Adipocyte (in vitro differentiated cells): Measurements from ENCODE around the gene PSD.
"Not testable (repeated sequence)": the region's sequence is repeated elsewhere in the genome, so short reads cannot be mapped to it uniquely, and the experiment has no call there.

Source experiments
- DNase-seq: peaks from one replicate; pipeline ENCODE4 v3.0.0-alpha.2; 2015; ENCODE audit warnings: low read depth
- H3K27me3 ChIP-seq: replicated peaks from 2 replicates; pipeline ENCODE4 v1.7.0; 2013; ENCODE audit warnings: mild to moderate bottlenecking, low read length, moderate library complexity; ENCODE audit not compliant: control insufficient read depth, insufficient read depth
- H3K36me3 ChIP-seq: 2 replicates; pipeline ENCODE4 v1.7.0; 2013; ENCODE audit warnings: low read length, mild to moderate bottlenecking, moderate library complexity; ENCODE audit not compliant: control insufficient read depth, insufficient read depth, severe bottlenecking
- H3K4me1 ChIP-seq: 2 replicates; pipeline ENCODE4 v1.7.0; 2013; ENCODE audit warnings: mild to moderate bottlenecking, low read length, moderate library complexity; ENCODE audit not compliant: control insufficient read depth, insufficient read depth
- H3K4me3 ChIP-seq: 2 replicates; pipeline ENCODE4 v1.7.0; 2013; ENCODE audit warnings: mild to moderate bottlenecking, low read length, moderate library complexity
- H3K9ac ChIP-seq: 2 replicates; pipeline ENCODE4 v1.7.0; 2013; ENCODE audit warnings: mild to moderate bottlenecking, low read length, moderate library complexity
- H3K9me3 ChIP-seq: 2 replicates; pipeline ENCODE4 v1.7.0; 2013; ENCODE audit warnings: mild to moderate bottlenecking, low read length, moderate library complexity; ENCODE audit not compliant: control insufficient read depth

Gene PSD

DNA sequence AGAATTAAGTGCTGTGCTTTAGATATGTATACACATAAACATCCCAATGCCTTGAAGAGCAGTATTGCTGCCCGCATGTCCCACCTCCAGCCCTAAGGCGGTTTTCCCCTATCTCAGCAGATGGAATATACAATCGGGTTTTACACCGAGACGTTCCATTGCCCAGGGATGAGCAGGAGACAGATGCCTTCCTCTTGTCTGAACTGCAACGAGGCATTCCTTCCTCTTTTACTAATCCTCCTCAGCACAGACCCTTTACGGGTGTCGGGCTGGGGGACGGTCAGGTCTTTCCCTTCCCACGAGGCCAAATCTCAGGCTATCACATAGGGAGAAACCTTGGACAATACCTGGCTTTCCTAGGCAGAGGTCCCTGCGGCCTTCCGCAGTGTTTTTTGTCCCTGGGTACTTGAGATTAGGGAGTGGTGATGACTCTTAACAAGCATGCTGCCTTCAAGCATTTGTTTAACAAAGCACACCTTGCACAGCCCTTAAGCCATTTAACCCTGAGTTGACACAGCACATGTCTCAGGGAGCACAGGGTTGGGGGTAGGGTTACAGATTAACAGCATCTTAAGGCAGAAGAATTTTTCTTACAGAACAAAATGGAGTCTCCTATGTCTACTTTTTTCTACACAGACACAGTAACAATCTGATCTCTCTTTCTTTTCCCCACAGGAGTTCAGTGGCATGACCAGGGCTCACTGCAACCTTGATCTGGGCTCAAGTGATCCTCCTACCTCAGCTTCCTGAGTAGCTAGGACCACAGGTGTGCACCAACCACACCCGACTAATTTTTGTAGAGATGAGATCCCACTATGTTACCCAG lies 36.3 kb upstream of the PSD start:
- H3K9ac ChIP-seq, H3K9me3 ChIP-seq, H3K27me3 ChIP-seq, H3K36me3 ChIP-seq, H3K4me3 ChIP-seq, DNase-seq: not testable (repeated sequence)
- H3K4me1 ChIP-seq, result peaks cover 32% of the 10 kb centered on the region

DNA sequence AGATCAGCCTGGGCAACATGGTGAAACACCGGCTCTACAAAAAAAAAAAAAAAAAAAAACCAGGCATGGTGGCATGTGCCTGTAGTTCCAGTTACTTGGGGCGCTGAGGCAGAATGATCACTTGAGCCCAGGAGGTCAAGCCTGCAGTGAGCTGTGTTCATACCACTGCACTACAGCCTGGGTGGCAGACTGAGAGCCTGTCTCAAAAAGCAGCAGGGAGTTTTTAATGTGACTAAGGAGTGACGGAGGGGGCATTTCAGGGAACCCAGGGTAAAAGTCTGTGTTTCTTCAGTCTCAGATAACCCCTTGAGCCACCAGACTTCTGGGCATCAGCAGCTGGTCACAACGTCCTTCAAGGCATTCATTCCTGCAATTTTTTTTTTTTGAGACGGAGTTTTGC lies 34.9 kb upstream of the PSD start:
- Histone ChIP-seq H3K4me1 (peaks cover 36% of the 10 kb centered on the region), H3K9me3 (no peaks in the 10 kb centered on the region), H3K9ac (no peak overlapping the region), H3K36me3 (no peaks in the 10 kb centered on the region), H3K4me3 (no peak overlapping the region), H3K27me3 (no peaks in the 10 kb centered on the region)
- DNase-seq, result no peak

DNA sequence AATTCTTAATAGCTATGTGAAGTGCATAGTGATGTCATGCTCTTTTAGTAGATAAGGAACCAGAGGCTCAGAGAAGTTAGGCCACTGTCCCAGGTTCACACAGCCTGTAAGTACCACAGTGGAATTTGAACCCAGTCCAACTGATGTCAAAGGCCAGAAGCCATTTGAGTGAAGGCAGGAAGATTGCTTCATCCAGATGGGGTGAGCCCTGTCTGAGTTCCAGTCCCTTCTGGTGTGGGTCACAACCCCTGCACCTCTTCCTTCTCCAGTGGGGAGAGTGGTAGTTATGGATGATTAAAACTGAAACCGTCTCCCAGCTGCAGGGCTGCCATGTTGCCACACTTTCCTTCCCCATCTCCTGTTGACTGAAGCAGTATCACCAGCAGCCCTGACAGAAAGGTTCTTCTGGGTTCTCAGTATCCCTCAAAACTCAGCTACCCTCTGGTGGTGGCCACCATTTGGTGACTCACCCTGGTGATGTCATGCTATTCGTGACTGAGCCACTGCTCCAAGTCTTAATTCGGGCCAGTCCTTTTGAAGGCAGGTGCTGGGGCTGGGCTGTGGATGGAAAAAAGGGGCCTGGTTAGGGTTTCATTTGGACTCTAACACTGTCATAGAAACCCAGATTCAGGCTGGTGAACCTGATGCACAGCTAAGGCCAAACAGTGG lies 34.2 kb upstream of the PSD start:
- H3K9ac ChIP-seq, result no peak overlapping the region
- H3K9me3 ChIP-seq, result no peaks in the 10 kb centered on the region
- peak overlapping the region; percentile 1 for H3K4me3 ChIP-seq
- no peaks in the 10 kb centered on the region for H3K36me3 ChIP-seq
- H3K4me1 ChIP-seq, result peaks cover 36% of the 10 kb centered on the region
- peak; percentile 74 for DNase-seq
- H3K27me3 ChIP-seq, result no peaks in the 10 kb centered on the region

DNA sequence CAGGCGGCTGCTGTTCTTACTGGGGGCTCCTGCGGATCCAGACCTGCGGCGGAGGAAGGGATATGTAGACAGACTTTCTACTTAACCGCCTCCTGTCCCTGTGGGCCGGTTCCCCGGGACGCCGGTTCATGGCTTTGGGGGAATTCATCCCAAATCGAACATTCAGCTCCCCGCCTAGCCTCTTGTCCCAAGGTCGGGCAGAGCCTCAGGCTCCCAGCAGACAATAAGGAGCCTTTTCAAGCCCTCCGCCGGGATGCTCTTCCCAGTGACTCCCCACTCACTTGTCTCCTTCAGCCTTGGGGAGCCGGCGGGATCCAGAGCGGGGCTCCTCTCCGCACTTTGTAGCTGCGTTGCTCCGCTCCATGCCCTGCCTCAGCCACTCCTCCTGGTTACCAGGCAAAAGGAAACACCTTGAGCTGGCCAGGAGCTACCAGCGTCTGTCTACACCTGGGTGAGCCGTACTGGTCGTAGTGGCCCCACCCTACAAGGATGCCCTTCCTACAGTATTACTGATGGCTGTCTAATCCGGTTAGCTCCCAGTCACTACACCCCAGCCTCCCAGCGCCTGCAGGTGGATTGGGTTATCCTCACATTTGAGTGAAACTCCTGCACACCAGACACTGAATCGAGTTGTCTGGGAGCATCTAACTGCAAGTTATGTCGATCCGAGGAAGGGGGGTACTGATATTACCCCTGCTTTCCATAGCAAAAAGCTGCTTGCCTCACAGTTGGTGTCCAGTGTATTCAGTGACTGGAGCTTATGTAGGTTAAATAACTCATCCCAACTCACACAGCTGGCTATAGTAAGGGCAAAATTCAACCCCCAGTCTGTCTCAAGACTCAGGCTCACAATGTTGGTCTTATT lies 32.8 kb upstream of the PSD start, which contains the start of gene C10orf95:
Gene C10orf95, minus strand, starts transcription at position 439 of the 865 bp plus-strand sequence. CDS start 450 bp downstream, outside the sequence.
- peak within 1 kb of the TSS; percentile 93 for H3K4me3 ChIP-seq
- H3K27me3 ChIP-seq, result no peaks in the 10 kb centered on the region
- H3K4me1 ChIP-seq, result peaks cover 34% of the 10 kb centered on the region
- H3K36me3 ChIP-seq, result no peaks in the 10 kb centered on the region
- peak; percentile 22 for DNase-seq
- H3K9ac ChIP-seq, result peak within 1 kb of the TSS; percentile 89
- no peaks in the 10 kb centered on the region for H3K9me3 ChIP-seq

DNA sequence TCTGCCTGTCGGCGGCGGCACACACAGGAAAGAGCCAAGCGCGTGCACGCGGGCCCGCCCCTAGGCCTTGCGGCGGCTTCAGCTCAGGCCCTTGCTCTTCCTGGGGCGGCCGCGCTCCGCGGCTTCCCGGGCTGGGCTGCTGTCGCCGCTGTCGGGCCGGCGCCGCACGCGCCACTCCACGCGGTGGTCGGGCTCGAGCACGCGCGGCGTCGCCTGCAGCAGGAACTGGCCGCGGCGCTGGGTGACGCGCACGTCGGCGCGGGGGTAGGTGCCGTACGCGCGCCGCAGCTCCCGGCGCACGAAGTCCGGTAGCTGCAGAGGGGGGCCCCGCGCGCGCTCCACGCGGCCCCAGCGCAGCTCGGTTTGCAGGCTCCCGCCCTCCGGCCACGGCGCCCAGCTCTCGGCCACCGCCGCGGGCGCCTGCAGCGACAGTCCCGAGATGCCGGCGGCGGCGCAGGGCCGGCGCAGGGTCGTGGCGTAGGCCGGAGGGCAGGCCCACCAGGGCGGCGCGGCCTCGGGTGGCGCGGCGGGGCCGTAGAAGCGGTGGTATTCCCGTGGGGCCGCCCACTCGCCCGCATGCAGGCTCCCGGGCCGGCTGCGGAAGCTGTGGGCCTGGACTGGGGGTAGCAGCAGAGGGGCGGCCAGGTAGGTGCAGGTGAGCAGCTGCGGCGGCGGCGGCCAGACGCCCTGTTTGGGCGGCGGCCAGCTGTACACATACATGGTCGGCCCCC lies 32.0 kb upstream of the PSD start:
- H3K27me3 ChIP-seq, result no peaks in the 10 kb centered on the region
- no peaks in the 10 kb centered on the region for H3K36me3 ChIP-seq
- DNase-seq, result peak; percentile 87

DNA sequence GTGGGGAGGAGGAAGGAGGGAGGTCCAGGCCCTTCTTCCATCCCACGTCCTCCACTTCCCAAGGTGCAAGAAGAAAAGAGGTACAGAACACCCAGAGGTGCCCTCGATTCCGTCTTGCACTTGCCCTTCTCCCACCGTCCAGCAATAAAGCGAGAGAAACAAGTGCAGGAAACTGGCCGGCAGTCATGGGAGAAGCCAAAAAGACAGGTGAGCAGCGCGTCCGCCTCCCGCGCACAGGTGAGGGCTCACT lies 31.5 kb upstream of the PSD start:
- DNase-seq, result no peak
- Histone ChIP-seq H3K4me3 (peak overlapping the region; percentile 93), H3K9ac (peak overlapping the region; percentile 89), H3K9me3 (no peaks in the 10 kb centered on the region), H3K27me3 (no peaks in the 10 kb centered on the region), H3K36me3 (no peaks in the 10 kb centered on the region), H3K4me1 (peaks cover 25% of the 10 kb centered on the region)

More for the DNA sequence above, 32.0 kb upstream of the PSD start:
- Histone ChIP-seq H3K9ac (peak overlapping the region; percentile 89), H3K9me3 (no peaks in the 10 kb centered on the region), H3K4me3 (peak overlapping the region; percentile 93), H3K4me1 (peaks cover 26% of the 10 kb centered on the region)

DNA sequence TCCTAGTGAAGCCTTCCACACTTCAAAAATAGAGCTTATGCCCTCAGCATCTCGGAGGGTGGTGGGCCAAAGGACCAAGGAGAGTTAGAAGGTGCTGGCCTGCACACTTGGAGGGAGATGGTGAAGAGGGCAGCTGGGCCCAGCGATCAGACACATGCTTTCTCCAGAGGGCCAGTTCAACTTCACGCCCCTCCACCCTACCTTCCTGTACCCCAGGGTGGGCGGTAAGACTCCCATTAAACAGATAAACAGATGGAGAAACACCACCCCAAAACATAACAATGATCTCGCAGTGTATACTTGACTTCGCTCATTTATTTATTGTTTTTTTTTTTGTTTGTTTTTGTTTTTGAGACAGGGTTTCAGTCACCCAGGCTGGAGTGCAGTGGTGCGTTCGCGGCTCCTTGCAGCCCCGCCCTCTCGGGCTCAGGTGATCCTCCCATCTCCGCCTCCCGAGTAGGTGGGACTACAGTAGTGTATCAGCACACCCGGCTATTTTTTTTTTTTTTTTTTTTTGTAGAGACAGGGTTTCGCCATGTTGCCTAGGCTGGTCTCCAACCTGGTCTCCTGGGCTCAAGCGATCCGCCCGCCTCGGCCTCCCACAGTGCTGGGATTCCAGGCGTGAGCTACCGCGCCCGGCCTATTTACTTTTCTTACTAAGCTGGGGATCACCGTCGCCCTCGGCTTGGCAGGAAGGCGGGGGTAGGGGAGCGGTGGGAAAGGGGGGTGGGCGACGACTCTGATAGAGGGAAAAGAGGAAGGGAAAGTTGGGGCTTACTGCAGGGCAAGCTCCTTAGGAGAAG lies 30.9 kb upstream of the PSD start:
- H3K27me3 ChIP-seq, result no peaks in the 10 kb centered on the region
- peak overlapping the region; percentile 93 for H3K4me3 ChIP-seq
- DNase-seq, result peak; percentile 31
- H3K9ac ChIP-seq, result peak overlapping the region; percentile 89
- H3K4me1 ChIP-seq, result peaks cover 25% of the 10 kb centered on the region
- no peaks in the 10 kb centered on the region for H3K36me3 ChIP-seq
- H3K9me3 ChIP-seq, result no peaks in the 10 kb centered on the region

DNA sequence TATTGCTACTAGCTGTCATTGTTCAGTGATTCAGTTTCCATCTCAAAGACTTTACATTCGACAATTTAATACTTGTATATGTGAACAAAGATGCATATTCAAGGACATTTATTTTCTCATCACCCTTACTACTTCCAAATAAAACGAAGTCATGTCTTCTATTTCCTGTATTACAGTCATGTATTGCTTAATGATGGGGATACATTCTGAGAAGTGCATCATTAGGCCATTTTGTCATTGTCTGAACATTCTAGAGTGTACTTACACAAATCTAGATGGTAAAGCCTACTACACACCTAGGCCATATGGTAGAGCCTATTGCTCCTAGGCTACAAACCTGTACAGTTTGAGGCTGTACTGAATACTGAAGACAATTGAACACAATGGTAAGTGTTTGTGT lies 26.3 kb upstream of the PSD start:
- DNase-seq, result no peak
- H3K36me3 ChIP-seq, result no peaks in the 10 kb centered on the region
- H3K4me3 ChIP-seq, result no peak overlapping the region
- H3K27me3 ChIP-seq, result no peaks in the 10 kb centered on the region
- no peak overlapping the region for H3K9ac ChIP-seq
- H3K4me1 ChIP-seq, result peaks cover 4% of the 10 kb centered on the region
- no peaks in the 10 kb centered on the region for H3K9me3 ChIP-seq

DNA sequence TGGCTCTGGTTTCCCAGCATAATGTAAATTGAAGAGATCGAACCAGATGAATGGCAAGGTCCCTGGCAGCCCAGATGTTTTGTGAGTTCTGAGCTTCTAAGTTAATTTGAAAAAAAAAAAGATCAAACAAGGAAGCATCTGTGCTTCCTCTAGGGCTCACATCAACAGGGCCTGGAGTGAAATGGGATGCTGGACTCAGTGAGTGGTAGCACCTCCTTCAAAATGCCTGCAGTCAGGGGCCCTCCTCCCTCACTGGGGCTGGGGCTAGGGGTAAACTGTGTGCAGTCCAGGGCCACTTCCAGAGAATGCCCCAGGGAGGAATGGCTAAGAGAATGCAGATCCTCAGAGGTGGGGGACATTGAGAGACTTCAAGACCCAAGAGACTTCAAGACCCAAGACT lies 19.8 kb upstream of the PSD start:
- Histone ChIP-seq H3K27me3 (no peaks in the 10 kb centered on the region), H3K4me3 (no peak overlapping the region), H3K36me3 (no peaks in the 10 kb centered on the region), H3K9ac (no peak overlapping the region), H3K4me1 (peaks cover 16% of the 10 kb centered on the region), H3K9me3 (no peaks in the 10 kb centered on the region)
- no peak for DNase-seq

DNA sequence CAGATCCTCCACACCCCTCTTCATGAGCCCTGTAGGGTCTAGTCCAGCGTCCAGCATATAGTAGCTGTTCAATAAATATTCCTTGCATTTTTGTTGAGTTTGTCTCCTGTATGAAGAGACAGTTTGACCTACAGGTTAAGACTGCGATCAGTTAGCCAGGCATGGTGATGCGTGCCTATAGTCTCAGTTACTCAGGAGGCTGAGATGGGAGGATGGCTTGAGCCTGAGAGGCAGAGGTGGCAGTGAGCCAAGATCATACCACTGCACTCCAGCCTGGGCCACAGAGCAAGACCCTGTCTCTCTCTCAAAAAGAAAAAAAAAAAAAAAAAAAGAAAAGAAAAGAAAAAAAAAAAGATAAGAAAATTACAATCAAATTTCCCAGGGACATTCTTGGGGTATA lies 18.9 kb upstream of the PSD start:
- H3K27me3 ChIP-seq, result no peaks in the 10 kb centered on the region
- H3K9me3 ChIP-seq, result no peaks in the 10 kb centered on the region
- no peak for DNase-seq
- H3K4me3 ChIP-seq, result no peak overlapping the region
- no peaks in the 10 kb centered on the region for H3K36me3 ChIP-seq
- no peak overlapping the region for H3K9ac ChIP-seq
- peaks cover 16% of the 10 kb centered on the region for H3K4me1 ChIP-seq
